Measurements from ENCODE around the gene ZKSCAN1.

DNA sequence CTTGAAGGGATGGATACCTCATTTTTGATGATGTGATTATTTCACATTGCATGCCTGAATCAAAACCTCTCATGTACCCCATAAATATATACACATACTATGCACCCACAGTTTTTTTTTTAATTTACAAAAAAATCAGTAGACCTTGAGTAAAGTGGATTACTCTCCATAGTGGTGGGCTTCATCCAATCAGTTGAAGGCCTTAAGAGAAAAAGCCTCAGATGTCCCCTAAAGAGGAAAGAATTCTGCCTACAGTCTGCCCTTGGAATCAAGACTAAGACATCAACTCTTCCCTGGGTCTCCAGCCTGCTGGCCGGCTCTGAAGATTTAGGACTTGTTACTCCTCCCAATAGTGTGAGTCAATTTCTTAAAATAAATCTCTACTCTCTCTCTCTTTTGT is 40.7 kb upstream of the ZKSCAN1 start:
- TF ChIP-seq EZH2phosphoT487 (IDR thresholded peaks at IDR 0.05; ENCODE audit: unreplicated experiment) (no peak), CTCF (conservative IDR thresholded peaks at IDR 0.05; ENCODE audit: low read depth in 2 of 2) (no peak), EZH2 (IDR thresholded peaks at IDR 0.05; ENCODE audit: low read depth, unreplicated experiment) (no peak), POLR2AphosphoS5 (IDR thresholded peaks at IDR 0.05; ENCODE audit: low read depth) (no peak), CREB1 (CRISPR knock-in tag; IDR thresholded peaks at IDR 0.05; ENCODE audit: low read depth) (no peak), REST (IDR thresholded peaks at IDR 0.05; ENCODE audit: unreplicated experiment) (no peak), JUNB (IDR thresholded peaks at IDR 0.05; ENCODE audit: unreplicated experiment) (no peak), STAT1 (IDR thresholded peaks at IDR 0.05; ENCODE audit: unreplicated experiment) (no peak), ZNF114 (CRISPR knock-in tag; IDR thresholded peaks at IDR 0.05) (no peak), NANOG (IDR thresholded peaks at IDR 0.05; ENCODE audit: borderline replicate concordance) (no peak), ZNF331 (CRISPR knock-in tag; IDR thresholded peaks at IDR 0.05; ENCODE audit: low read depth) (no peak), ZNF462 (CRISPR knock-in tag; IDR thresholded peaks at IDR 0.05) (no peak)
- TF ChIP-seq, protein P1, sequence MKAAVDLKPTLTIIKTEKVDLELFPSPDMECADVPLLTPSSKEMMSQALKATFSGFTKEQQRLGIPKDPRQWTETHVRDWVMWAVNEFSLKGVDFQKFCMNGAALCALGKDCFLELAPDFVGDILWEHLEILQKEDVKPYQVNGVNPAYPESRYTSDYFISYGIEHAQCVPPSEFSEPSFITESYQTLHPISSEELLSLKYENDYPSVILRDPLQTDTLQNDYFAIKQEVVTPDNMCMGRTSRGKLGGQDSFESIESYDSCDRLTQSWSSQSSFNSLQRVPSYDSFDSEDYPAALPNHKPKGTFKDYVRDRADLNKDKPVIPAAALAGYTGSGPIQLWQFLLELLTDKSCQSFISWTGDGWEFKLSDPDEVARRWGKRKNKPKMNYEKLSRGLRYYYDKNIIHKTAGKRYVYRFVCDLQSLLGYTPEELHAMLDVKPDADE (IDR thresholded peaks at IDR 0.05), result no peak

Measured in GM23338 (cell line).